ENCODE data around the gene RNPEP. TPM values are rescaled to one million over a fixed set of nuclear protein-coding genes. Genes with fewer than 3 reads are reported as not detected.

RNPEP gene
- total and polyA plus RNA-seq, 2 of the 8 experiments (the other 6 are each of a cell fraction or from before 2014, with no cell fraction given), result 34.1 to 51.1 TPM

- peaks cover 13 to 85% (median 62%) of the 10 kb centered on the region in 4 experiments for H3K36me3 ChIP-seq (ENCODE audit: control insufficient read depth in 2 of 4, insufficient read depth in 4 of 4, low read length in 3 of 4)
- H4K8ac ChIP-seq (ENCODE audit: extremely low read depth, insufficient read depth, low read length), result no peak overlapping the region
- no peak overlapping the region for H2BK15ac ChIP-seq (ENCODE audit: low read length)
- H2AFZ ChIP-seq (ENCODE audit: low read length), result no peak overlapping the region
- ChIA-PET POLR2A (ENCODE audit: partially characterized antibody) (interaction anchor here (1.1 kb wide), 2 partner anchors 68 to 93 kb away, joined by 3 to 4 read pairs; no protein-coding TSS in a partner anchor), CTCF (ENCODE audit: partially characterized antibody) (interaction anchor here (0.5 to 10.4 kb wide), 6 partner anchors 13 to 89 kb away, joined by 3 to 85 read pairs (median 4); no protein-coding TSS in a partner anchor)
- H4K91ac ChIP-seq (replicated peaks; ENCODE audit: insufficient read length, low read length), result no peak overlapping the region
- no peak overlapping the region for H3K4me2 ChIP-seq (ENCODE audit: insufficient read depth in 1 of 2, low read depth in 2 of 2, low read length in 2 of 2)
- no peak overlapping the region for H2BK5ac ChIP-seq (ENCODE audit: low read depth, low read length)
- H3K18ac ChIP-seq (ENCODE audit: extremely low read depth, low read length), result no peak overlapping the region
- H3K4me3 ChIP-seq (ENCODE audit: extremely low read depth in 1 of 4, insufficient read depth in 2 of 4, low read depth in 3 of 4, low read length in 4 of 4), result no peak overlapping the region
- no peak overlapping the region for H3K56ac ChIP-seq (replicated peaks; ENCODE audit: insufficient read length, low read depth, low read length)
- no peak overlapping the region for H3K9ac ChIP-seq (replicated peaks in 1 of 4; ENCODE audit: extremely low read depth in 1 of 4, low read depth in 3 of 4, low read length in 3 of 4)
- no peak overlapping the region for H2BK20ac ChIP-seq (ENCODE audit: low read length)
- no peak overlapping the region for H3K14ac ChIP-seq (ENCODE audit: insufficient read length)
- peaks cover 4 to 8% of the 10 kb centered on the region in 2 experiments for H4K20me1 ChIP-seq (replicated peaks in 1 of 2; ENCODE audit: control insufficient read depth in 1 of 2, insufficient read depth in 2 of 2, low read length in 2 of 2)
- H3K23me2 ChIP-seq (ENCODE audit: low read depth, low read length), result no peaks in the 10 kb centered on the region
- FAIRE-seq, result no peak
- WGBS, 2 experiments (ENCODE audit: extremely low coverage in 1 of 2, insufficient coverage in 1 of 2, insufficient read length in 1 of 2, insufficient replicate concordance in 2 of 2, low coverage in 1 of 2, low lambda C conversion rate in 2 of 2, missing lambda C conversion rate in 1 of 2), result 94% methylated on average over 5 of the region's 5 CpGs; no CpG with 5 or more reads in 1 of the 2 experiments
- H3K9me3 ChIP-seq (ENCODE audit: insufficient read depth in 2 of 2, low read depth in 1 of 2, low read length in 1 of 2), result no peaks in the 10 kb centered on the region
- H3K27me3 ChIP-seq (replicated peaks in 1 of 4; ENCODE audit: control insufficient read depth in 3 of 4, extremely low read depth in 1 of 4, insufficient read depth in 3 of 4, low read length in 3 of 4), result no peaks in the 10 kb centered on the region
- no peak overlapping the region for H2AK5ac ChIP-seq (ENCODE audit: low read depth, low read length)
- H3K4me1 ChIP-seq (replicated peaks in 1 of 4; ENCODE audit: control insufficient read depth in 3 of 4, insufficient read depth in 4 of 4, low read length in 3 of 4), result no peaks in the 10 kb centered on the region
- no peak overlapping the region for H2BK120ac ChIP-seq (replicated peaks; ENCODE audit: low read depth, low read length)
- H2BK12ac ChIP-seq (ENCODE audit: low read depth, low read length), result no peak overlapping the region
- no peak for DNase-seq (ENCODE audit: low read depth in 1 of 2, low spot score in 2 of 2)
- no peaks in the 10 kb centered on the region for H3K79me1 ChIP-seq (ENCODE audit: low read depth, low read length)
- no peak overlapping the region for H3K27ac ChIP-seq (ENCODE audit: low read depth, low read length)
- H3K79me2 ChIP-seq (ENCODE audit: control insufficient read depth in 1 of 2, insufficient read depth in 2 of 2, low read length in 2 of 2), result no peaks in the 10 kb centered on the region
- H3K23ac ChIP-seq (ENCODE audit: insufficient read length), result no peak overlapping the region
- no peak overlapping the region for H4K5ac ChIP-seq (ENCODE audit: insufficient read length, low read depth, low read length)
- no peak overlapping the region for H3K4ac ChIP-seq (replicated peaks; ENCODE audit: insufficient read length, low read depth, low read length)
- TF ChIP-seq CTCF (IDR thresholded peaks at IDR 0.05; ENCODE audit: control extremely low read depth in 1 of 3, insufficient read depth in 1 of 3, low read depth in 1 of 3, low read length in 3 of 3) (no peak), NANOG (IDR thresholded peaks at IDR 0.05; ENCODE audit: insufficient read depth, low read depth, low read length, poor library complexity, severe bottlenecking) (no peak), MAX (IDR thresholded peaks at IDR 0.05) (no peak), PHF8 (conservative IDR thresholded peaks at IDR 0.05; ENCODE audit: low read depth, low read length) (no peak), SP4 (IDR thresholded peaks at IDR 0.05; ENCODE audit: low read length) (no peak), POLR2AphosphoS5 (IDR thresholded peaks at IDR 0.05; ENCODE audit: low read depth, low read length) (no peak), BRCA1 (IDR thresholded peaks at IDR 0.05; ENCODE audit: low read depth, low read length) (no peak), SAP30 (IDR thresholded peaks at IDR 0.05; ENCODE audit: insufficient read depth, insufficient replicate concordance, low read length) (no peak), SP2 (IDR thresholded peaks at IDR 0.05; ENCODE audit: low read length) (no peak), TAF1 (IDR thresholded peaks at IDR 0.05; ENCODE audit: low read depth, low read length) (no peak), GABPA (IDR thresholded peaks at IDR 0.05; ENCODE audit: borderline replicate concordance, insufficient read depth, low read length) (no peak)
Observed at GRCh38 chr1:201966171-201966570, 16.3 kb upstream of the RNPEP start.
